ENCODE measurements around the gene MLYCD.
A peak's percentile ranks its signal among the peaks of the same experiment; 100 is the strongest.

The MLYCD gene

GRCh38 chr16:83856792-83857191 lies 42.1 kb upstream of the MLYCD start:
- no peak for TF ChIP-seq CTCF (IDR thresholded peaks at IDR 0.05)

GRCh38 chr16:83859265-83859664 lies 39.6 kb upstream of the MLYCD start:
- TF ChIP-seq CTCF (IDR thresholded peaks at IDR 0.05) = no peak

GRCh38 chr16:83862661-83863060 lies 36.3 kb upstream of the MLYCD start:
- TF ChIP-seq CTCF (IDR thresholded peaks at IDR 0.05) = no peak

- TF ChIP-seq CTCF (IDR thresholded peaks at IDR 0.05) = no peak
Observed at GRCh38 chr16:83863682-83864081, 35.2 kb upstream of the MLYCD start.

- no peak for TF ChIP-seq CTCF (IDR thresholded peaks at IDR 0.05)
Observed at GRCh38 chr16:83870830-83871229, 28.1 kb upstream of the MLYCD start.

GRCh38 chr16:83878838-83879237 lies 20.1 kb upstream of the MLYCD start:
- peak; percentile 58 for TF ChIP-seq CTCF (IDR thresholded peaks at IDR 0.05)

- no peak for TF ChIP-seq CTCF (IDR thresholded peaks at IDR 0.05)
Observed at GRCh38 chr16:83882163-83882885, 16.6 kb upstream of the MLYCD start.

Data from LNCAP (cell line).